Measurements from ENCODE around the gene CELF3.
"Not testable (repeated sequence)": the region's sequence is repeated elsewhere in the genome, so short reads cannot be mapped to it uniquely, and the experiment has no call there.

Gene CELF3

GRCh38 chr1:151702936-151703335 lies 13.7 kb downstream of the CELF3 start:
- TF ChIP-seq CTCF (conservative IDR thresholded peaks at IDR 0.05; ENCODE audit: low read depth, low read length), result no peak
- H3K4me3 ChIP-seq (ENCODE audit: low read length), result no peak overlapping the region
- no peak for DNase-seq (ENCODE audit: low read depth)

GRCh38 chr1:151701515-151701914 lies 15.1 kb downstream of the CELF3 start:
- TF ChIP-seq CTCF (conservative IDR thresholded peaks at IDR 0.05; ENCODE audit: low read depth, low read length), result no peak
- DNase-seq (ENCODE audit: low read depth), result no peak
- no peak overlapping the region for H3K4me3 ChIP-seq (ENCODE audit: low read length)

GRCh38 chr1:151693057-151693651 lies 23.4 kb downstream of the CELF3 start:
- TF ChIP-seq CTCF (conservative IDR thresholded peaks at IDR 0.05; ENCODE audit: low read depth, low read length), result peak; percentile 86
- no peak for DNase-seq (ENCODE audit: low read depth)
- no peak overlapping the region for H3K4me3 ChIP-seq (ENCODE audit: low read length)

GRCh38 chr1:151692226-151692625 lies 24.4 kb downstream of the CELF3 start:
- H3K4me3 ChIP-seq (ENCODE audit: low read length), result no peak overlapping the region
- no peak for DNase-seq (ENCODE audit: low read depth)

GRCh38 chr1:151689494-151689893 lies 27.1 kb downstream of the CELF3 start:
- TF ChIP-seq CTCF (conservative IDR thresholded peaks at IDR 0.05; ENCODE audit: low read depth, low read length), result no peak
- DNase-seq (ENCODE audit: low read depth), result no peak
- H3K4me3 ChIP-seq (ENCODE audit: low read length), result no peak overlapping the region

More at GRCh38 chr1:151692226-151692625, 24.4 kb downstream of the CELF3 start:
- TF ChIP-seq CTCF (conservative IDR thresholded peaks at IDR 0.05; ENCODE audit: low read depth, low read length), result no peak

GRCh38 chr1:151686561-151686960 lies 30.0 kb downstream of the CELF3 start:
- no peak for DNase-seq (ENCODE audit: low read depth)
- no peak for TF ChIP-seq CTCF (conservative IDR thresholded peaks at IDR 0.05; ENCODE audit: low read depth, low read length)
- no peak overlapping the region for H3K4me3 ChIP-seq (ENCODE audit: low read length)

- DNase-seq (ENCODE audit: low read depth), result no peak
- no peak overlapping the region for H3K4me3 ChIP-seq (ENCODE audit: low read length)
- no peak for TF ChIP-seq CTCF (conservative IDR thresholded peaks at IDR 0.05; ENCODE audit: low read depth, low read length)
Measured at GRCh38 chr1:151684128-151684527, 32.5 kb downstream of the CELF3 start.

GRCh38 chr1:151682901-151683300 lies 33.7 kb downstream of the CELF3 start:
- not testable (repeated sequence) for H3K4me3 ChIP-seq (ENCODE audit: low read length); DNase-seq (ENCODE audit: low read depth)

Measured in retinal pigment epithelial cell (primary cell).